Measurements from ENCODE around the gene CFHR2.

DNA sequence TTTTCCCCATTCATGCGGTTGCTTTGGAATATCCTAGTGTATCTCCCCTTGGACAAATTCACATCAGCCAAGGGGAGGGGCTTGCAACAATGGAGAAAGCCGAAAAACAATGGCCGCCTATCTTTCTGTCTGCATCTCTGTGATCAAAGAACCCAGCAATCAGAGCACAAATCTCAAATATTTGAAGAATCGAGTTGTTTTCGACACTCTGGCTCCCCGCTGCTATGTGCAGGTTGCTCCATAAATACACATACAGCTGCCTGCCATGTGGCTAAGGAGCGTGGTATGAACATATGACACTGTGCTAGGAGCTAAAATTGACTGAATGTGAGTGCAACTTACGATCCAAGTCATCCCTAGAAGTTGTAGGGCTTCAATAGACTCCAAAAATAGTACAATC, 47.2 kb upstream of the CFHR2 start:
- TF ChIP-seq POLR2A (IDR thresholded peaks at IDR 0.05): no peak
- no peak for TF ChIP-seq EP300 (IDR thresholded peaks at IDR 0.05)
